Activated T-cell treated with anti-CD3 and anti-CD28 coated beads, Interleukin-2, amount 50 U/mL, for 24 hours (primary cell): ENCODE data around the gene KDSR.

ENCODE experiments used
- DNase-seq: peaks from one replicate; pipeline ENCODE4 v3.0.0-alpha.2; 2020
- H3K27ac Mint-ChIP-seq: 2 replicates; pipeline ENCODE4 v1.8.0; 2020; ENCODE audit warnings: mild to moderate bottlenecking, mixed read lengths
- H3K27me3 Mint-ChIP-seq: 2 replicates; pipeline ENCODE4 v1.8.0; 2020; ENCODE audit warnings: mixed read lengths
- H3K36me3 Mint-ChIP-seq: 2 replicates; pipeline ENCODE4 v1.8.0; 2020; ENCODE audit warnings: low read depth, mixed read lengths
- H3K4me1 Mint-ChIP-seq: 2 replicates; pipeline ENCODE4 v1.8.0; 2020; ENCODE audit warnings: low read depth, mixed read lengths
- H3K4me3 Mint-ChIP-seq: 2 replicates; pipeline ENCODE4 v1.8.0; 2020; ENCODE audit warnings: mild to moderate bottlenecking, moderate library complexity, mixed read lengths
- H3K9me3 Mint-ChIP-seq: 2 replicates; pipeline ENCODE4 v1.8.0; 2020; ENCODE audit warnings: mixed read lengths

Gene KDSR

GRCh38 chr18:63320975-63321265 is 46.1 kb downstream of the KDSR start:
- Mint-ChIP-seq H3K4me1 (peaks cover 29% of the 10 kb centered on the region), H3K27me3 (no peaks in the 10 kb centered on the region), H3K27ac (peak overlapping the region; percentile 94), H3K4me3 (peak overlapping the region; percentile 84), H3K9me3 (no peaks in the 10 kb centered on the region), H3K36me3 (peaks cover 36% of the 10 kb centered on the region)
- DNase-seq = no peak

GRCh38 chr18:63320123-63320974 is 46.7 kb downstream of the KDSR start:
- peak; percentile 86 for DNase-seq
- H3K27me3 Mint-ChIP-seq = no peaks in the 10 kb centered on the region
- peak overlapping the region; percentile 94 for H3K27ac Mint-ChIP-seq
- peaks cover 41% of the 10 kb centered on the region for H3K36me3 Mint-ChIP-seq
- peaks cover 35% of the 10 kb centered on the region for H3K4me1 Mint-ChIP-seq
- H3K4me3 Mint-ChIP-seq = peak overlapping the region; percentile 84
- no peaks in the 10 kb centered on the region for H3K9me3 Mint-ChIP-seq

GRCh38 chr18:63319383-63320122 is 47.5 kb downstream of the KDSR start, which contains the start of gene BCL2:
Gene BCL2 (minus strand): TSS chr18:63319769.
- peaks cover 49% of the 10 kb centered on the region for H3K36me3 Mint-ChIP-seq
- H3K4me1 Mint-ChIP-seq = peaks cover 43% of the 10 kb centered on the region
- DNase-seq = no peak

GRCh38 chr18:63318889-63319382 is 48.1 kb downstream of the KDSR start:
- Mint-ChIP-seq H3K9me3 (no peaks in the 10 kb centered on the region), H3K27ac (peak overlapping the region; percentile 98), H3K27me3 (no peaks in the 10 kb centered on the region), H3K4me1 (peaks cover 49% of the 10 kb centered on the region), H3K36me3 (peaks cover 55% of the 10 kb centered on the region), H3K4me3 (peak overlapping the region; percentile 98)
- DNase-seq = no peak

More at GRCh38 chr18:63319383-63320122, 47.5 kb downstream of the KDSR start, which contains the start of gene BCL2:
- Mint-ChIP-seq H3K27ac (peak within 1 kb of the TSS; percentile 98), H3K9me3 (no peaks in the 10 kb centered on the region), H3K4me3 (peak within 1 kb of the TSS; percentile 98), H3K27me3 (no peaks in the 10 kb centered on the region)

- H3K4me1 Mint-ChIP-seq = peaks cover 56% of the 10 kb centered on the region
- DNase-seq = peak; percentile 87
- H3K36me3 Mint-ChIP-seq = peaks cover 62% of the 10 kb centered on the region
- H3K9me3 Mint-ChIP-seq = no peaks in the 10 kb centered on the region
- H3K4me3 Mint-ChIP-seq = peak overlapping the region; percentile 98
- peak overlapping the region; percentile 98 for H3K27ac Mint-ChIP-seq
- no peaks in the 10 kb centered on the region for H3K27me3 Mint-ChIP-seq
Observed at GRCh38 chr18:63317982-63318888, 48.8 kb downstream of the KDSR start.

- Mint-ChIP-seq H3K9me3 (no peaks in the 10 kb centered on the region), H3K27ac (peak overlapping the region; percentile 95), H3K36me3 (peaks cover 68% of the 10 kb centered on the region), H3K4me1 (peaks cover 57% of the 10 kb centered on the region), H3K27me3 (no peaks in the 10 kb centered on the region), H3K4me3 (peak overlapping the region; percentile 98)
- DNase-seq = no peak
Observed at GRCh38 chr18:63317556-63317946, 49.5 kb downstream of the KDSR start.

- Mint-ChIP-seq H3K9me3 (no peaks in the 10 kb centered on the region), H3K4me1 (peaks cover 57% of the 10 kb centered on the region), H3K4me3 (peak overlapping the region; percentile 98), H3K27me3 (no peaks in the 10 kb centered on the region), H3K36me3 (peaks cover 74% of the 10 kb centered on the region), H3K27ac (peak overlapping the region; percentile 95)
- no peak for DNase-seq
Observed at GRCh38 chr18:63316612-63317555, 50.1 kb downstream of the KDSR start.

GRCh38 chr18:63315876-63316275 is 51.1 kb downstream of the KDSR start:
- Mint-ChIP-seq H3K27me3 (no peaks in the 10 kb centered on the region), H3K4me3 (peak overlapping the region; percentile 98), H3K27ac (peak overlapping the region; percentile 95), H3K4me1 (peaks cover 61% of the 10 kb centered on the region), H3K9me3 (no peaks in the 10 kb centered on the region), H3K36me3 (peaks cover 81% of the 10 kb centered on the region)
- no peak for DNase-seq

GRCh38 chr18:63315131-63315662 is 51.8 kb downstream of the KDSR start:
- Mint-ChIP-seq H3K4me3 (peak overlapping the region; percentile 98), H3K36me3 (peaks cover 85% of the 10 kb centered on the region), H3K4me1 (peaks cover 66% of the 10 kb centered on the region), H3K27ac (peak overlapping the region; percentile 95), H3K9me3 (no peaks in the 10 kb centered on the region), H3K27me3 (no peaks in the 10 kb centered on the region)
- no peak for DNase-seq

GRCh38 chr18:63314062-63314790 is 52.8 kb downstream of the KDSR start:
- peaks cover 87% of the 10 kb centered on the region for H3K36me3 Mint-ChIP-seq
- no peak for DNase-seq
- H3K4me1 Mint-ChIP-seq = peaks cover 74% of the 10 kb centered on the region
- H3K27me3 Mint-ChIP-seq = no peaks in the 10 kb centered on the region
- no peaks in the 10 kb centered on the region for H3K9me3 Mint-ChIP-seq
- H3K27ac Mint-ChIP-seq = peak overlapping the region; percentile 95
- peak overlapping the region; percentile 98 for H3K4me3 Mint-ChIP-seq

GRCh38 chr18:63313396-63313917 is 53.5 kb downstream of the KDSR start:
- DNase-seq = no peak
- no peaks in the 10 kb centered on the region for H3K9me3 Mint-ChIP-seq
- peaks cover 84% of the 10 kb centered on the region for H3K36me3 Mint-ChIP-seq
- H3K27me3 Mint-ChIP-seq = no peaks in the 10 kb centered on the region
- H3K27ac Mint-ChIP-seq = peak overlapping the region; percentile 95
- peak overlapping the region; percentile 98 for H3K4me3 Mint-ChIP-seq
- peaks cover 79% of the 10 kb centered on the region for H3K4me1 Mint-ChIP-seq

- Mint-ChIP-seq H3K4me1 (peaks cover 85% of the 10 kb centered on the region), H3K27me3 (no peaks in the 10 kb centered on the region), H3K9me3 (no peaks in the 10 kb centered on the region), H3K4me3 (peak overlapping the region; percentile 98), H3K27ac (peak overlapping the region; percentile 95), H3K36me3 (peaks cover 84% of the 10 kb centered on the region)
- DNase-seq = no peak
Observed at GRCh38 chr18:63312737-63313395, 54.1 kb downstream of the KDSR start.
